Cerebellar cortex (tissue), 1 donor: ENCODE data around the gene LDHD.

Experiments used
- DNase-seq: peaks from one replicate; pipeline ENCODE4 v3.0.0-alpha.2; 2015; ENCODE audit warnings: low spot score

LDHD gene

DNA sequence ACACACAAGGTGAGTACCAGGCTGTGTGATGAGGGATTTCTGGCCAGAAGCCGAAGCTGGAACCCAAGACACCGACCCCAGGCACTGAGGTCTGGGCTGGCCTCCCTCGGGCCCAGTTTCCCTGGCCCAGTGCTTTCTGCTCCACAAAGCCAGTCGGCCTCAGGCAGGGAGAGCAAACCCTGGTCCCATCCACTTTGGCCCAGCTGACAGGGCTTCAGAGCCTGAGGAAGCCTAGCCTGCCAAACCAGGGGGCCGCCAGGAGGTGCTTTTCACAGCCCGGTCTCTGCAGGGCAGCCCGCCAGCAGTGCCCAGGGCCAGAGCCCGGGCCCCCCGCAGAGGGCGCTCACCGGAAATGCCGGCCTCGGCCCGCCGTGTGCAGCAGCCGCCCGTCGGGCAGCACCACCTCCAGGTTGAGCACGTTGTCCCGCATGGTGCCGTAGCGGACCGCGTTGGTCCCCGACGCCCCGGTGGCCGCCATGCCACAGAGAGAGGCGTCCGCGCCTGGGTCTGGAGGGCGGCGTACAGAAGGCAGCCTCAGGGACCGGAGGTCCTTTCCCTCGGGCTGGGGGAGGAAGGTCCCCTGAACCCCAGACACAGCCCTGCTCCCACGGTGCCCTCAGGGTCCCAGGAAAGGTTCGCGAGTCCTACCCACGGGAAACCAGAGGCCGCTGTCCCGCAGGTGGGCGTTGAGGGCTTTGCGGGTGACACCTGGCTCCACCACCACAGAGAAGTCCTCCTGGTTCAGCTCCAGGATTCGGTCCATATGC, 2.2 kb downstream of the LDHD start:
- DNase-seq = no peak

DNA sequence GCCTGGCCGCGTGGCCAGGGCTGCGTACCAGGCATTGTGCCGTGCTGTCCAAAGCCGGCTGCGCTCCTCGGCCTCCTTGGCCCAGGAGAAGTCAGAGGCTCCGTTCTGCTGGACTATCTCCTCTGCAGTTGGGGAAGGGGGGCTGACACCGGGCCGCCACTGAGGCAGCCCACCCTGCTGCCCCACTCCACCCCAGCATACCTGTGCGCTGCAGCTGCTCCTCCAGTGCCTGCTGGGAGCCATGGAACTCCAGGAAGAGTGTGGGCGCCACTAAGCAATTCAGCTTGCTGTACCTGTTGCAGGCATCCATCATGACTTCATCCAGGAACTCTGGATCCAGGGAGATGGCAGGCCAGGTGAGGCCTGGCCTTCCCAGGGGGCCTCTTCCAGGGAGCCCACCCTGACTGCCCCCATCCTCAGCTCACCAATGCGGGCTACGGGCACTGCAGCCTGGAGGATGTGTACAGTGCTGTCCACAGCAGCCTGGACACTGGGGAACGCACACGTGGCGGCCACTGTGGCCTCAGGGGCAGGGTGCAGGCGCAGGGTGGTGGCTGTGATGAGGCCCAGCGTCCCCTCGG, 2.9 kb downstream of the LDHD start:
- DNase-seq = no peak

DNA sequence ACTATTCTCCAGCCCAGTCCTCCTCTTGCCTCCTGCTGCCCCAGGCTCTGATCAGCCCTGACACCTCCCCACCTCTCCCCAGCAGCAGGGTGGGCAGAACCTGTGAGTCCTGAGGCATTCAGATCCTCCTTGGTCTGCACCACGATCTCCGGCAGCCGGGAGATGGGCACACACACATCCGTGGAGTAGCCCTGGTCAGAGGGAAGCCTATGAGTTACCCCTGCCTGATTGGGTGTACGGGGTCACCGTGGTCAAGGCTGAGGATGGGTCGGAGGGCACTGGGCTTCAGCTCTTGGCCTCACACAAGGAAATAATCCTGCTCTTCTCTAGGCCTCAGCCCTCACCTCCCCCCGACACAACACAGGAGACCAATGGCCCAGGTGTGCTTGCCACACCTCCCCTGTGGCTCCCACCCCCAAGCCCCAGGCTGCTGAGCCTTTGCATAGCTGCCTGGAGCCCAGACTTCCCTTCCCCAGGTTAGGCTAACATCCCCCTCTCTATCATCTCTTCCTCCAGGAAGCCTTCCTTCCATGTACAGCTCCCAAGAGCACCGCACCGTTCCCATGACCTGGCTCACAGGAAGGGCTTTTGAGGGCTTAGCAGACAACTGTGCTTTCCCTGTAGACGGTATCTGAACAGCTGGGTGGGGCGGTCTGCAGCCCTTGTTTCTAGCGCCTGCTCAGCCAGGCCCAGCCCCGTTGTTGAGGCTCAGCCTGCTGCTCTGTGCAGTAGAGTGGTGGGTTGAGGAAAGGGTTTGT, 3.7 kb downstream of the LDHD start:
- DNase-seq = no peak

DNA sequence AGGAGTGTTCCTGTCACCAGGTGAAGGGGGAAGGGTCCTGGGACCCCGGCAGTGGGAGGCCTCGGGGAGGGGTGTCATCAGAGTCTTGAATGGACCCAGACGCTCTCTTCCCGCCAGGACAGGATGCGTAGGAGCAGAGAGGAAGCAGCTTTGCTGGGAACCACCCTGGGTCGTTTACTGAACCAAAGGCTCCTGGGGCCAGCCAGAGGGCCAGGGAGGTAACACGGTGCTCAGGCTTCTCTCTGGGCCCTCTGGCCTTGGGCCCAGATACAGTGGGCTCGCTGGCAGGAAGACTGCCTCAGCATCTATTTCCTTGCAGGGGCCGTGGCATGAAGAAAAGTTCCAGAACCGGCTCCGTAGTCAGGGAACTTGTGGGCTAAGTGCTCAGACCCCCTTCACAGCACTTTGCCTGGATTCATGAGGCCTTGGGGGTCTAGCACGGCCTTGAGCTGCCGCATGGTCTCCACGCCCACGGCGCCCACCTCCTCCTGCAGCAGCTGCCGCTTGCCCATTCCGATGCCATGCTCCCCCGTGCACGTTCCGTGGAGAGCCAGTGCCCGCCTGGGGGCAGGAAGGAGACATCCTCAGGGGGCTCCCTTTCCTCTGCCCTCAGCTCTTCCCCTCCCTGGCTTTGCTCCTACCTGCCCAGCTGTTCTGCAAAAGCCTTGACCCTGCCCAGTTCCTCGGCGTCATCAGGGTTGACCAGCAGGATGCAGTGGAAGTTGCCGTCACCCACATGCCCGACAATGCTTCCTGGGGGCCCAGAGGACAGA, 4.4 kb downstream of the LDHD start:
- no peak for DNase-seq

GRCh38 chr16:75111514-75111940, 5.1 kb downstream of the LDHD start:
- DNase-seq = no peak

GRCh38 chr16:75110637-75111513, 5.7 kb downstream of the LDHD start:
- DNase-seq = peak; percentile 93

DNA sequence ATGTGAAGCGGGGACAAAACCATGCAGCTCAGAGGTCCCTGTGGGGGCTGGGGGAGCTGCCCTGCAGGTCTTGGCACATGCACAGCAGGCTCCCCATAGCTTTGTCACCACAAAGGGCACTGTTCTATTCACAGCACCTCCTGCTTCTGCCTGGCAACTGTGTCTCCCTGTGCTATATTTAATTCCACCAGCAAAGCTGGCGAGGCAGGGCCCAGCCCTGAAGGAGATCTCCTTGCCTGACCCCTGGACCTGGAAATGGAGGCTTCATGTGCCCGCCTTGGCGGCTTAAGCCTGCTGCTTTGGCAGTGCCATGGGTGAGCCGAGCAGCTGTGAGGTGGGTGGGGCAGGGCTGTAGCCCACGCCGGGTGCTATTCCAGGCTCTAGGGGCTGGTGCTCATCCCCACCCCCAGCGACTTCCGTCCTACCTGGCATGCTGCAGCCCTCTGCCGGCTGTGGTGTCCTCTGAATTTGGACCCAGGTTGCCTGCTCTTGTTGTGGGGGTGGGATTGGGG, 6.8 kb downstream of the LDHD start:
- DNase-seq = peak; percentile 49

DNA sequence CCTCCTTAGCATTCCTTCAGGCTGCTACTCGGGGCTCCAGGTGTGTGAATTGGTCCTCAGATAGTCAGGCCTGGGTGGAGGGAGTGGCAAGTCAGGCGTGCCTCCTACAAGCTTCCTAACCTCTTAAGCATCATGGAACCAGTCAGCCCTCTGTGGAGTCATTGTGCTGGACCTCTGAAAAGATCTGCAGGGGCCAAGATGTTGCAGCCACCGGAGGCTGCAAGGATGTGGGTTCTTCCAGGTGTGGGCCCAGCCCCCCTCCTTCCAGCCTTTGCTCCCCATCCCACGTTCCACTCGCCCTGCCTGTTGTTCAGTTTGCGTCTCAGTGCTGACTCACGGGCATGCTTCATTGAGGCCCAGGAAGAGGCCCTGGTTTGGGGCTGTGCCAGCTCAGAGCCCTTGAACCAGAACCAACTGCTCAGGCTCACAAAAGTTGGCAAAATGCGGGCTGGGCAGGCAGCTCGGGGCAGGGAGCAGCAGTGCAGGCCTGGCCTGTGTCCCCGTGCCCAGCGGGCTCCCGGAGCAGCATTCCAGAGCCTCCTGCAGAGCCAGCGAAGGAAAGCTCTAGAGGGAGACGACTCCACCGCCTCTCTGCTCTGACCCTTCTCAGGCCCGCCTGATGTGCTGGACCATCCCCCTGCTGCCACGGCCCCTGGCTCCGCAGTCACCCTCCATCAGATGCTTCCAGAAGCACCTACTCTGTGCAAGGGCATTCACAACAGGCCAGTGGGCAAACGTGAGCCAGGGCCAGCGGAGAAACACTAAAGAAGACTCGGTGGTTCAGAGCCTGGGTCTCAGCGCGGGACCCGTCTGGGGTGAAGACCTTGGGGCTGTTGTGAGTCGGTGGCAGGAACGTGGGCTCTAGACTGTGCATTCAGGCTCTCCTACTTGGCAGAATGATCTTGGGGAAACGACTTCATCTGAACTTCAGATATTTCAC, 7.5 kb downstream of the LDHD start:
- DNase-seq = peak; percentile 91

GRCh38 chr16:75107505-75107904, 9.1 kb downstream of the LDHD start:
- DNase-seq = no peak

- DNase-seq = no peak
These were observed 10.0 kb downstream of the LDHD start for GRCh38 chr16:75106351-75107274.

DNA sequence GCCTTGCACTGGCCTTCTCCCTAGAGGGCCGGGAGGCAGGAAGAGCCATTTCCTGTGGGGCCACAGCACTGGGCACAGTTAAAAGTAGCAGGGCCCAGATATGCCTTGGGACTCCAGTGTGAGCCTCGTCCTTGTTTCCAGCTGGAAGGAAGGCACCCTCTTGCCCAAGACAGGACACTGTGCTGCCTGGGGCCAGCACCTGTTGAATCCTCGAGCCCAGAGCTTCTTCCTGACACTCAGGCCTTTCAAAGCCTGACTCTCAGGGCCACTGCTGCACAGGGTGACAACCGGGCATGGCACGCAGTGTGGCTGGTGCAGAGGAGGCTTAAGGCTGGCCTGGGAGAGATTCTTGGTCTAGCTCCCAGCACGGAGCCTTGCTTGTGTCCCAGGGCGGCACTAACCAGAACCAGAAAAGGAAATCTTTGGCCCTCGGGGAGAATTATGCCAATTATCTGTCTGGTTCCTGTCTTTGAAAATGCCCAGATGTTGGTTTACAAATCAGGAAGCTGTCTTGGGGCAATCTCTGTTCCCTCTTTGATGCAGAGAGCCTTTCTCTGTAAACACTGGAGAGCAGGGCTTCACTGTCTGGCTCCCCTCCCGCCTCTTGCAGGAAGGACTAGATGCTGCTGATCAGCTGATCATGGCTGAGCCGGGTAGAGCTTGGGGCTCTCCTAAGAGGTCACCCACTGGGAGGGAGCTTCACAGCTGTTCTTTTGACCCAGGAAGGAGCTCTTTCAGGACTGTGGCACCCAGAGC, 11.1 kb downstream of the LDHD start:
- DNase-seq = no peak

DNA sequence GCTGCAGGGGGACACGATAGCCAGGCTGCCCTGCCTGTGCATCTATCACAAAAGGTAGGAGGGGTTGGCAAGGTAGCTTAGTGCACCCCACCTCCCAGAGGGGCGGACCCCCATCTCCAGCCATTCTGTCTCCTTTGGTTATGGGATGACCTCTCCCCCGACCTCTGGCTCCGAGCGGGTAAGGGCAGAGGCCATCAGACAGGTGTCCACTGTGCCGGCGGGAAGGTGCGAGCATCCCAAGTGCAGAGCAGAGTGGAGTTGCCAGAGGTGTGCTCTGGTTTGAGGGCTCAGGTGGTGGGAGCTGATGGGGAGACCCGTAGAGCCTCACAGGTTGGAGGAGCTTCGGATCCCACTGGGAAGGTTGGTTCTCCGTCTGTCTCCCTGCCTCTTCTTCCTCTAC, 11.7 kb downstream of the LDHD start:
- DNase-seq = no peak

- no peak for DNase-seq
These were observed 12.6 kb downstream of the LDHD start for GRCh38 chr16:75103994-75104393.

DNA sequence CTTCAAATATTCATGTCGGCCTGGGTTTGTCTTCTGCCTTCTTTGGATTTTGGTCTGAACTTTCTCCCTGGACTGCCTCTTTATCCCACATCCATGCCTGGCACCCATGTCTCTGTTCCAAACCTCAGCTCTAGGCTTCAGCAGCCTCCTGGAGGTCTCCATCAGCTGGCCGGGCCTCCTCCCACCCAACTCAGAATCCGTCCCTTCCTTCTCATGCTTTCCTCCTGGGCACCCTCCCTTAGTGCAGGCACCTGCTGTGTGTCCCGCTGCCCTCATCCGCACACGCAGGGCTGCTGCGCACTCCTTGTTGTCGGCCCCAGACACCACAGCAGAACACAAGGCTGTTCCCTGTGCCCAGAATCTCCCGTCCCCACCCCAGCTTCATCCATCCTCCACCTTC, 14.0 kb downstream of the LDHD start:
- no peak for DNase-seq

GRCh38 chr16:75101635-75102034, 14.9 kb downstream of the LDHD start:
- DNase-seq = no peak

- DNase-seq = no peak
These were observed 16.0 kb downstream of the LDHD start for GRCh38 chr16:75100603-75100990.

- no peak for DNase-seq
These were observed 16.6 kb downstream of the LDHD start for GRCh38 chr16:75099738-75100602.
